Immature natural killer cell (primary cell): ENCODE measurements around the gene MAGEA9B. TPM values are rescaled to one million over a fixed set of nuclear protein-coding genes. Genes with fewer than 3 reads are reported as not detected.
A peak's percentile ranks its signal among the peaks of the same experiment; 100 is the strongest.
"Not testable (repeated sequence)": the region's sequence is repeated elsewhere in the genome, so short reads cannot be mapped to it uniquely, and the experiment has no call there.

Experiments used
- DNase-seq, 3 donors: peaks; one replicate each; pipeline ENCODE4 v3.0.0; 2022; ENCODE audit warnings: mixed read lengths in 1 of 3
- H3K27ac Mint-ChIP-seq, 6 donors: one replicate each; pipeline ENCODE4 v1.8.0; 2020; ENCODE audit warnings: mixed read lengths in 6 of 6, mild to moderate bottlenecking in 5 of 6, inconsistent platforms in 4 of 6, moderate library complexity in 3 of 6
- H3K27me3 Mint-ChIP-seq, 3 donors: one replicate each; pipeline ENCODE4 v1.8.0; 2020 to 2021; ENCODE audit warnings: low read depth in 3 of 3, mild to moderate bottlenecking in 3 of 3, mixed read lengths in 3 of 3, moderate library complexity in 3 of 3, inconsistent platforms in 1 of 3
- H3K36me3 Mint-ChIP-seq, 3 donors: one replicate each; pipeline ENCODE4 v1.8.0; 2020; ENCODE audit warnings: mixed read lengths in 3 of 3, inconsistent platforms in 2 of 3, mild to moderate bottlenecking in 2 of 3
- H3K4me1 Mint-ChIP-seq, 2 donors: one replicate each; pipeline ENCODE4 v1.8.0; 2020; ENCODE audit warnings: inconsistent platforms in 2 of 2, mild to moderate bottlenecking in 2 of 2, mixed read lengths in 2 of 2, moderate library complexity in 1 of 2
- H3K4me3 Mint-ChIP-seq, 5 donors: one replicate each; pipeline ENCODE4 v1.8.0; 2020; ENCODE audit warnings: mild to moderate bottlenecking in 5 of 5, mixed read lengths in 5 of 5, inconsistent platforms in 3 of 5, moderate library complexity in 3 of 5
- H3K9me3 Mint-ChIP-seq, 6 donors: one replicate each; pipeline ENCODE4 v1.8.0; 2020; ENCODE audit warnings: mild to moderate bottlenecking in 6 of 6, mixed read lengths in 6 of 6, inconsistent platforms in 4 of 6, moderate library complexity in 3 of 6
- polyA plus RNA-seq, 3 donors: library from polyadenylated mRNA; unstranded; fragments of 300-500 nt; fragmentation: Illumina TruSeq; gene quantifications; one replicate each; pipeline ENCODE4 v1.2.3, GENCODE V29; 2021

Gene MAGEA9B
- polyA plus RNA-seq, 3 donors from 2014 or later = not detected

GRCh38 chrX:149555251-149555650 is 32.0 kb downstream of the MAGEA9B start:
- H3K27me3 Mint-ChIP-seq, H3K9me3 Mint-ChIP-seq, DNase-seq, H3K36me3 Mint-ChIP-seq, H3K4me1 Mint-ChIP-seq, H3K4me3 Mint-ChIP-seq, H3K27ac Mint-ChIP-seq: not testable (repeated sequence)

- H3K36me3 Mint-ChIP-seq, H3K27me3 Mint-ChIP-seq, H3K27ac Mint-ChIP-seq, H3K4me3 Mint-ChIP-seq, H3K9me3 Mint-ChIP-seq, H3K4me1 Mint-ChIP-seq, DNase-seq: not testable (repeated sequence)
Observed at GRCh38 chrX:149551939-149552248, 35.4 kb downstream of the MAGEA9B start.

GRCh38 chrX:149551245-149551938 is 35.9 kb downstream of the MAGEA9B start:
- H3K27ac Mint-ChIP-seq, H3K36me3 Mint-ChIP-seq, H3K4me3 Mint-ChIP-seq, H3K27me3 Mint-ChIP-seq, H3K4me1 Mint-ChIP-seq, H3K9me3 Mint-ChIP-seq, DNase-seq: not testable (repeated sequence)

GRCh38 chrX:149550454-149550853 is 36.8 kb downstream of the MAGEA9B start:
- not testable (repeated sequence) for H3K36me3 Mint-ChIP-seq

GRCh38 chrX:149549701-149550100 is 37.6 kb downstream of the MAGEA9B start, which contains the start of gene HSFX3:
Gene HSFX3 (minus strand): TSS chrX:149549924. CDS start chrX:149549852, 72 bp downstream.
- peak within 1 kb of the TSS in 2 of 6 donors; percentile 1 to 2 for H3K27ac Mint-ChIP-seq
- H3K36me3 Mint-ChIP-seq = not testable (repeated sequence)

More at GRCh38 chrX:149550454-149550853, 36.8 kb downstream of the MAGEA9B start:
- H3K27ac Mint-ChIP-seq = peak overlapping the region in 2 of 6 donors; percentile 1 to 2
- not testable (repeated sequence) for H3K4me3 Mint-ChIP-seq, H3K4me1 Mint-ChIP-seq, H3K27me3 Mint-ChIP-seq, H3K9me3 Mint-ChIP-seq
- DNase-seq = peak; percentile 43 to 55 (median 44)

GRCh38 chrX:149547782-149548181 is 39.5 kb downstream of the MAGEA9B start:
- H3K27me3 Mint-ChIP-seq, H3K27ac Mint-ChIP-seq, DNase-seq, H3K4me3 Mint-ChIP-seq, H3K4me1 Mint-ChIP-seq, H3K9me3 Mint-ChIP-seq, H3K36me3 Mint-ChIP-seq: not testable (repeated sequence)

More at GRCh38 chrX:149549701-149550100, 37.6 kb downstream of the MAGEA9B start, which contains the start of gene HSFX3:
- H3K27me3 Mint-ChIP-seq, H3K4me3 Mint-ChIP-seq, H3K9me3 Mint-ChIP-seq, DNase-seq, H3K4me1 Mint-ChIP-seq: not testable (repeated sequence)

GRCh38 chrX:149546962-149547361 is 40.3 kb downstream of the MAGEA9B start:
- H3K4me1 Mint-ChIP-seq, H3K27ac Mint-ChIP-seq, H3K9me3 Mint-ChIP-seq, H3K27me3 Mint-ChIP-seq, H3K4me3 Mint-ChIP-seq, DNase-seq, H3K36me3 Mint-ChIP-seq: not testable (repeated sequence)

- not testable (repeated sequence) for DNase-seq, H3K36me3 Mint-ChIP-seq, H3K27ac Mint-ChIP-seq, H3K4me1 Mint-ChIP-seq, H3K4me3 Mint-ChIP-seq, H3K27me3 Mint-ChIP-seq, H3K9me3 Mint-ChIP-seq
Observed at GRCh38 chrX:149545545-149546543, 41.4 kb downstream of the MAGEA9B start.

- Mint-ChIP-seq H3K36me3 (no peaks in the 10 kb centered on the region), H3K9me3 (no peaks in the 10 kb centered on the region), H3K27me3 (peaks cover 6 to 10% (median 9%) of the 10 kb centered on the region in 3 donors), H3K4me3 (peak overlapping the region; percentile 80 to 93 (median 91)), H3K4me1 (peaks cover 16 to 17% of the 10 kb centered on the region in 2 donors), H3K27ac (peak overlapping the region; percentile 97 to 100 (median 99))
- no peak for DNase-seq
Observed at GRCh38 chrX:149541521-149542047, 45.7 kb downstream of the MAGEA9B start.

GRCh38 chrX:149540621-149541520 is 46.4 kb downstream of the MAGEA9B start, which contains the start of gene EOLA1:
Gene EOLA1 (plus strand): TSS chrX:149541012. CDS start chrX:149545631, 4,619 bp downstream.
- H3K27me3 Mint-ChIP-seq = peaks cover 6 to 10% (median 9%) of the 10 kb centered on the region in 3 donors
- peak within 1 kb of the TSS; percentile 91 to 93 (median 91) for H3K4me3 Mint-ChIP-seq
- no peaks in the 10 kb centered on the region for H3K9me3 Mint-ChIP-seq
- no peaks in the 10 kb centered on the region for H3K36me3 Mint-ChIP-seq
- peaks cover 16 to 17% of the 10 kb centered on the region in 2 donors for H3K4me1 Mint-ChIP-seq
- DNase-seq = peak in 2 of 3 donors; percentile 87 to 91
- peak within 1 kb of the TSS; percentile 97 to 100 (median 99) for H3K27ac Mint-ChIP-seq

- Mint-ChIP-seq H3K4me1 (peaks cover 16 to 17% of the 10 kb centered on the region in 2 donors), H3K27me3 (peaks cover 8 to 10% (median 9%) of the 10 kb centered on the region in 3 donors), H3K9me3 (no peaks in the 10 kb centered on the region), H3K4me3 (peak overlapping the region; percentile 80 to 93 (median 91)), H3K27ac (peak overlapping the region; percentile 97 to 100 (median 99)), H3K36me3 (peaks cover 0 to 1% (median 0%) of the 10 kb centered on the region in 3 donors)
- peak; percentile 84 to 91 (median 88) for DNase-seq
Observed at GRCh38 chrX:149540131-149540620, 47.1 kb downstream of the MAGEA9B start.

- Mint-ChIP-seq H3K27me3 (peaks cover 8 to 12% (median 9%) of the 10 kb centered on the region in 3 donors), H3K4me3 (peak overlapping the region; percentile 78 to 91 (median 87)), H3K36me3 (peaks cover 0 to 6% (median 0%) of the 10 kb centered on the region in 3 donors), H3K9me3 (no peaks in the 10 kb centered on the region), H3K27ac (peak overlapping the region; percentile 70 to 97 (median 95)), H3K4me1 (peaks cover 16% of the 10 kb centered on the region in 2 donors)
- peak; percentile 82 to 91 (median 90) for DNase-seq
Observed at GRCh38 chrX:149539283-149540130, 47.8 kb downstream of the MAGEA9B start.
